ENCODE measurements around the gene S1PR5. TPM values are rescaled to one million over a fixed set of nuclear protein-coding genes. Genes with fewer than 3 reads are reported as not detected.

Gene S1PR5
- total RNA-seq, 3 donors from 2014 or later: 0.15 to 0.27 (median 0.24) TPM

DNA sequence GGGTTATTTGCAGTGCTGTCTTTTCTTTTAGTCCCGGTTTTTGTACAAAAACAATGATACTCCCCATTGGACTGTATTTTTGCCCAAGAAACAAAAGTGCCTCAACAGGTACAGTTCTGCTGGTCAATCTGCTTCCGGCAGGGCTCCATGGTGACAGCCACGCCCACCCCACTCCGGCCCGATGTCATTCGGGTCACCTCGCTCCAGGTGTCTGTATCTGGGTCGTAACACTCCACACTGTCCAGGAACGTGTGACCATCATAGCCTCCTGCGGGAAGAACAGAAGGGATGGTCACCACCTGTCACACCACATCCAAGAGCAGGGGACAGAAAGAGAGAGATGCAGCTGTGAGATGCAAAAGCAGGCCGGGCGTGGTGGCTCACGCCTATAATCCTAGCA, 30.7 kb downstream of the S1PR5 start:
- Mint-ChIP-seq H3K4me1 (ENCODE audit: low read depth) (peaks cover 7% of the 10 kb centered on the region), H3K27me3 (ENCODE audit: low read depth) (no peaks in the 10 kb centered on the region), H3K36me3 (ENCODE audit: insufficient read depth) (peaks cover 21% of the 10 kb centered on the region), H3K9me3 (no peaks in the 10 kb centered on the region), H3K4me3 (no peak overlapping the region)
- ATAC-seq (no peak), DNase-seq (no peak)

DNA sequence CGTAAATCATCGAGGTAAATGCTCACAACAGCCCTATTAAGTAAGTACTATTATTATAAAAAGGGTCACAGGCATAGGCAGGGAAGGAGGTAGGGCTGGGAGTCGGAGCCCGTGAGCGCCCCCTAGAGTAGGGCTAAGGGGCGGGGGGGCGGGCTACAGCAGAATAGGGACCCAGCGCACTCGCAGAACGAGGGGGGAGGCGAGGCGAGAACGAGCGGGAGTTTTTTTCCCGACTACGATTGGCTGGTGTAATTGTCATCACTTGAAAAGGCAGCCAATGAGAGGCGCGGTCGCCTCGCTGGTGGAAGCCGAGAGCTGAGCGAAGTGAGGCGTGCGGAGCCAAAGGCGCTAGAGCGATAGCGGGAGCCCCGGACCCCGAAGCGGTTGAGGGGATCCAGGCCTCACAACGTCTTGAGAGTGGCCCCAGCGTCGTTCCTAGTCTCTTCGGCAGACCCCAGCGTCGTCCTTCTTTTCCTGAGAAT, 38.3 kb downstream of the S1PR5 start:
- peak; percentile 88 for DNase-seq
- Mint-ChIP-seq H3K4me3 (peak overlapping the region; percentile 55), H3K36me3 (ENCODE audit: insufficient read depth) (no peaks in the 10 kb centered on the region), H3K9me3 (no peaks in the 10 kb centered on the region), H3K4me1 (ENCODE audit: low read depth) (peaks cover 16% of the 10 kb centered on the region), H3K27me3 (ENCODE audit: low read depth) (no peaks in the 10 kb centered on the region)
- peak; percentile 98 to 99 for ATAC-seq

DNA sequence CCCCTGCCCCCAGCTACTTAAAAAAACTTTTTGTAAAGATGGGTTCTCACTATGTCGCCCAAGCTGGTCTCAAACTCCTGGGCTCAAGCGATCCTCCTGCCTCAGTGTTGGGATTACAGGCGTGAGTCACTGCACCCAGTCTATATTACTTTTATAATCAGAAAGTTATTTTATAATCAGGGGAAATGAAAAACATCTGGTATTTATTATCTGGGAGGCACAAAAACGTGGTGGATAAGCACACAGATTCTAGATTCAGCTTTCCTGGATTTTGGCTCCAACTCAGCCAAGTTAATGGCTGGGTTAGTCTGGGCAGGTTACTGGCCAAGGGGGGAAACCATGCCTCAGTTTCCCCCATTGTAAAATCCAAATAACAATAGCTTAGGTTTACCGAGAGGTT, 38.8 kb downstream of the S1PR5 start:
- ATAC-seq (no peak), DNase-seq (no peak)
- no peaks in the 10 kb centered on the region for H3K9me3 Mint-ChIP-seq
- no peaks in the 10 kb centered on the region for H3K36me3 Mint-ChIP-seq (ENCODE audit: insufficient read depth)
- no peaks in the 10 kb centered on the region for H3K27me3 Mint-ChIP-seq (ENCODE audit: low read depth)
- H3K4me1 Mint-ChIP-seq (ENCODE audit: low read depth): peaks cover 15% of the 10 kb centered on the region
- H3K4me3 Mint-ChIP-seq: no peak overlapping the region

DNA sequence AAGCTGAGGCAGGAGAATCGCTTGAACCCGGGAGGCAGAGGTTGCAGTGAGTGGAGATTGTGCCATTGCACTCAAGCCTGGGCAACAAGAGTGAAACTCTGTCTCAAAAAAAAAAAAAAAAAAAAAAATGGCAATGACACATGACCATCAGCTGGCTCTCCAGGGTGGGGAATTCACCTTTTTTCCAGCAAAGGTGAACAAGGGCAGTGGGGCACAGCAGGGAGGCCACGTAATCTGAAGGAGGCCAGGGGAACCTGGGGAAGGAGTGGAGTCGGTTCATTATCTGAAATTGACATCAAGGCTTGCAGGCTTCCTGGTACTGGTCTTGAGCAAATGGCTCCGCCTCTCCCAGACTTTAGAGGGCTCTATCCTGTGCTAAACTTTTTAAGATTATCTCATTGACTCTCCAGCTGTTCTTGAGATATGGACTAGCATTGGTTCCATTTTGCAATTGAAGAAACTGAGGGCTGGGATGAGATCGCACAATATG, 42.2 kb downstream of the S1PR5 start:
- no peaks in the 10 kb centered on the region for H3K9me3 Mint-ChIP-seq
- H3K27me3 Mint-ChIP-seq (ENCODE audit: low read depth): no peaks in the 10 kb centered on the region
- DNase-seq (no peak), ATAC-seq (no peak)
- H3K36me3 Mint-ChIP-seq (ENCODE audit: insufficient read depth): no peaks in the 10 kb centered on the region
- peaks cover 13% of the 10 kb centered on the region for H3K4me1 Mint-ChIP-seq (ENCODE audit: low read depth)
- H3K4me3 Mint-ChIP-seq: no peak overlapping the region

DNA sequence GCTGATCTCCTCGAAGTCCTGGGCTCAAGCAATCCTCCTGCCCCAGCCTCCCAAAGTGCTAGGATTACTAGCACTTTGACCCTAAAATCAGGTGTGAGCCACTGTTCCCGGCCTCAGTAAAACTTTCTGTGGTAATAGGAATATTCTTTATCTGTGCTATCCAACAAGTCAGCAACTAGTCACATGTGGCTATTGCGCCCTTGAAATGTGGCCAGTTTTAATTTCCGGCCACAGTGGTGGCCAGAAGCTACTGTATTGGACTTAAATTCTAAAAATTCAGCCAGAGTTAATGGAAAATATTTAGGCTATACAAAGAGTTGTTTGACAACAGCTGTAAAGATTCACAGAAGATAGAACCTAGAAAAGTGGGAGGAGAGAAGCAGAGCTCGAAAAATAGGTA, 44.1 kb downstream of the S1PR5 start:
- no peaks in the 10 kb centered on the region for H3K9me3 Mint-ChIP-seq
- no peak for DNase-seq
- no peaks in the 10 kb centered on the region for H3K36me3 Mint-ChIP-seq (ENCODE audit: insufficient read depth)
- no peaks in the 10 kb centered on the region for H3K4me1 Mint-ChIP-seq (ENCODE audit: low read depth)
- H3K27me3 Mint-ChIP-seq (ENCODE audit: low read depth): no peaks in the 10 kb centered on the region
- ATAC-seq: no peak
- H3K4me3 Mint-ChIP-seq: no peak overlapping the region

DNA sequence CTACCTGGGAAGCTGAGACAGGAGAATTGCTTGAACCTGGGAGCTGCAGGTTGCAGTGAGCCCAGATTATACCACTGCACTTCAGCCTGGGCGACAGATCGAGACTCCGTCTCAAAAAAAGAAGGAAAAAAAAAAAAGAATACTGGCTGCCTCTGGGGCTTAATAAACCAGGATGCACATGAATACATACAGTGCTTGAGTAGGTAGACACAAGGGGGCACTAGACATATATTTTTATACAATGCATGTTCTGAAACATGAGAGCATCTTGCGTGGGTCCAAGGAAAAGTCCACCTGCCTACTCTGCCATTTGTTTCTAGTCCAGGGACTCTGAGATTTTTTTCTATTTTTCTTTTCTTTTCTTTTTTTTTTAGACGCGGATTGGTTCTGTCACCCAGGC, 45.3 kb downstream of the S1PR5 start:
- H3K4me1 Mint-ChIP-seq (ENCODE audit: low read depth): no peaks in the 10 kb centered on the region
- no peaks in the 10 kb centered on the region for H3K27me3 Mint-ChIP-seq (ENCODE audit: low read depth)
- H3K36me3 Mint-ChIP-seq (ENCODE audit: insufficient read depth): peaks cover 1% of the 10 kb centered on the region
- ATAC-seq: no peak
- H3K4me3 Mint-ChIP-seq: no peak overlapping the region
- no peak for DNase-seq
- H3K9me3 Mint-ChIP-seq: no peaks in the 10 kb centered on the region

DNA sequence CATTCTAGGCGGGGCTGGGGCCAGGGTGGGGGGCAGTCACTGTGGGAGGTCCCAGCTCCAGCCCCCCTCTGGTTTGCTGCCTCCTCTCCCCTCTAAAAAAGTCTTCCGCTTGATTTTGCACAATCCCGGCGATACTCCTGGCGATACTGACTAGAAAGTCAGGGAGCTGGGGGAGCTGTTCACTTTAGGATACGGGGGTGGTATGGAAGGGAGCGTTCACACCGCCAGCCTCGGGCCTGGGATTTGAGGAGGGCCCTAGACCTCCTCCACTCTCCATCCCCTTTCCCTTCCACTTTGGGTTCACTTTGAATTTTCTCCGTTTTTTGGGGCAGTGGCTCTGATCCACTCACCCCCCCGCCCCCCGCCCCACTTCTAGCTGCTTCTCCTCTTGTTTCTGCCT, 49.1 kb downstream of the S1PR5 start:
- Mint-ChIP-seq H3K27me3 (ENCODE audit: low read depth) (no peaks in the 10 kb centered on the region), H3K4me3 (no peak overlapping the region), H3K4me1 (ENCODE audit: low read depth) (no peaks in the 10 kb centered on the region), H3K9me3 (no peaks in the 10 kb centered on the region), H3K36me3 (ENCODE audit: insufficient read depth) (peaks cover 4% of the 10 kb centered on the region)
- DNase-seq (no peak), ATAC-seq (no peak)

DNA sequence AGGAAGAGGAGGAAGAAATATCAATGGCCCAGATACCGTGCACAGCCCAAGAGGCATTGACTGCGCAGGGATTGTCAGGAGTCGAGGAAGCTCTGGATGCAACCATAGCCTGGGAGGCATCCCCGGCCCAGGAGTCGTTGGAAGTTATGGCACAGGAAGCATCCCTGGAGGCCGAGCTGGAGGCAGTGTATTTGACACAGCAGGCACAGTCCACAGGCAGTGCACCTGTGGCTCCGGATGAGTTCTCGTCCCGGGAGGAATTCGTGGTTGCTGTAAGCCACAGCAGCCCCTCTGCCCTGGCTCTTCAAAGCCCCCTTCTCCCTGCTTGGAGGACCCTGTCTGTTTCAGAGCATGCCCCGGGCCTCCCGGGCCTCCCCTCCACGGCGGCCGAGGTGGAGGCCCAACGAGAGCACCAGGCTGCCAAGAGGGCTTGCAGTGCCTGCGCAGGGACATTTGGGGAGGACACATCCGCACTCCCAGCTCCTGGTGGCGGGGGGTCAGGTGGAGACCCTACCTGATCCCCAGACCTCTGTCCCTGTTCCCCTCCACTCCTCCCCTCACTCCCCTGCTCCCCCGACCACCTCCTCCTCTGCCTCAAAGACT, 50.0 kb downstream of the S1PR5 start:
- Mint-ChIP-seq H3K4me1 (ENCODE audit: low read depth) (peaks cover 3% of the 10 kb centered on the region), H3K9me3 (no peaks in the 10 kb centered on the region), H3K27me3 (ENCODE audit: low read depth) (no peaks in the 10 kb centered on the region), H3K4me3 (no peak overlapping the region), H3K36me3 (ENCODE audit: insufficient read depth) (peaks cover 4% of the 10 kb centered on the region)
- no peak for ATAC-seq
- no peak for DNase-seq

DNA sequence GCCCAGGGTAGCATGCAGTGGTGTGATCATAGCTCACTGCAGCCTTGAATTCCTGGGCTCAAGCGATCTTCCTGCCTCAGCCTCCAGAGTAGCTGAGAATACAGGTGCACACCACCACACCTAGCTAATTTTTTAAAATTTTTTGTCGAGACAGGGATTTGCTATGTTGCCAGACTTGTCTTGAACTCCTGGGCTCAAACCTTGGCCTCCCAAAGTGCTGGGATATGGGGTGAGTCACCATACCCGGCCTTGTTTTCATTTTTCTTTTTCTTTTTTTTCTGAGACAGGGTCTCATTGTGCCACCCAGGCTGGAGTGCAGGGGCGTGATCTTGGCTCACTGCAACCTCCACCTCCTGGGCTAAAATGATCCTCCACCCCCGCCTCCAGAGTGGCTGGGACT, 52.8 kb downstream of the S1PR5 start:
- no peaks in the 10 kb centered on the region for H3K27me3 Mint-ChIP-seq (ENCODE audit: low read depth)

More for the DNA sequence above, 52.8 kb downstream of the S1PR5 start:
- no peak for DNase-seq
- peaks cover 3% of the 10 kb centered on the region for H3K4me1 Mint-ChIP-seq (ENCODE audit: low read depth)
- H3K9me3 Mint-ChIP-seq: no peaks in the 10 kb centered on the region
- ATAC-seq: no peak
- H3K4me3 Mint-ChIP-seq: no peak overlapping the region
- peaks cover 4% of the 10 kb centered on the region for H3K36me3 Mint-ChIP-seq (ENCODE audit: insufficient read depth)

Other genes with a start within 250 kb of the S1PR5 start
- 10 to 100 TPM; 25.6 to 48.5 (median 39.5) TPM for gene ICAM1, start 246.3 kb downstream of the S1PR5 start, total RNA-seq
- under 1 TPM; 0.27 to 0.53 (median 0.38) TPM for gene ICAM4, start 230.5 kb downstream of the S1PR5 start, total RNA-seq
- 1 to 10 TPM; 3.1 to 4.3 (median 3.1) TPM for gene ICAM5, start 227.5 kb downstream of the S1PR5 start, total RNA-seq
- gene ZGLP1, start 207.6 kb downstream of the S1PR5 start, total RNA-seq: 10 to 100 TPM in 1 of 3 donors, 1 to 10 TPM in 2; 6.9 to 10.1 (median 9.3) TPM
- gene FDX2, start 201.4 kb downstream of the S1PR5 start, total RNA-seq: 10 to 100 TPM; 32.5 to 43.0 (median 38.3) TPM
- gene RAVER1, start 183.9 kb downstream of the S1PR5 start, total RNA-seq: 100 to 1,000 TPM; 135 to 143 (median 135) TPM
- gene ICAM3, start 177.8 kb downstream of the S1PR5 start, total RNA-seq: 10 to 100 TPM; 60.2 to 62.3 (median 62.2) TPM
- 100 to 1,000 TPM; 196 to 226 (median 206) TPM for gene TYK2, start 136.9 kb downstream of the S1PR5 start, total RNA-seq
- gene CDC37, start 113.9 kb downstream of the S1PR5 start, total RNA-seq: 100 to 1,000 TPM; 298 to 311 (median 303) TPM
- 1 to 10 TPM; 4.0 to 4.8 (median 4.2) TPM for gene PDE4A, start 96.9 kb downstream of the S1PR5 start, total RNA-seq
- gene KEAP1, start 14.1 kb downstream of the S1PR5 start, total RNA-seq: 10 to 100 TPM; 89.9 to 98.7 (median 92.9) TPM
- gene ATG4D, start 26.5 kb upstream of the S1PR5 start, total RNA-seq: 10 to 100 TPM; 36.3 to 47.1 (median 39.9) TPM
- 10 to 100 TPM; 74.2 to 95.4 (median 87.4) TPM for gene KRI1, start 48.6 kb upstream of the S1PR5 start, total RNA-seq
- 10 to 100 TPM; 15.3 to 19.8 (median 19.7) TPM for gene CDKN2D, start 51.5 kb upstream of the S1PR5 start, total RNA-seq
- gene AP1M2, start 69.9 kb upstream of the S1PR5 start, total RNA-seq: under 1 TPM in 2 of 3 donors, not detected in 1; 0.43 to 0.95 TPM
- 10 to 100 TPM; 41.5 to 45.8 (median 44.3) TPM for gene SLC44A2, start 108.1 kb upstream of the S1PR5 start, total RNA-seq
- 100 to 1,000 TPM; 651 to 686 (median 684) TPM for gene ILF3, start 136.9 kb upstream of the S1PR5 start, total RNA-seq
- 100 to 1,000 TPM; 117 to 122 (median 120) TPM for gene QTRT1, start 184.0 kb upstream of the S1PR5 start, total RNA-seq
- gene DNM2, start 200.6 kb upstream of the S1PR5 start, total RNA-seq: 100 to 1,000 TPM; 152 to 161 (median 158) TPM